NCI-H1048 (cell line): ENCODE measurements around the gene RCSD1.
"Not testable (repeated sequence)": the region's sequence is repeated elsewhere in the genome, so short reads cannot be mapped to it uniquely, and the experiment has no call there.

Experiments
- DNase-seq: peaks from one replicate; lab custom pipeline; 2025; lab: John Stamatoyannopoulos, UW

The RCSD1 gene

DNA sequence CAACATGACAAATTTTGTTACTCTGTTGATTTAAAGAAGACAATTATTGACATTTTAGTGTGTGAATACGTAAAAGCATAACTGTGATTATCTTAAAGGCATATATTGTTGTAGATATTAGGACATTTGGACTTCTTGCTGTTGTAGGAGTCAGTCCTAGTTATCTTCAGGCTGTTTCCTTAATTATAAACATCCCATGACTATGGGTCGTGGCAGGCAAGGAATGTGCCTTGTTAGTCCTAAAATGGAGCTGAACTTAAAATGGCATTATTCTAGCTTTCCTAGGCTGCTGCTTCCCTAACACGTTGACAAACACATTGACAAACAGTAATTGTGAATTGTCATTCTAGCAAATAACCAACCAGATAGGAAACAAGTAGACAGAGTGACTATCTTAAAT is 87.3 kb downstream of the RCSD1 start:
- no peak for DNase-seq

DNA sequence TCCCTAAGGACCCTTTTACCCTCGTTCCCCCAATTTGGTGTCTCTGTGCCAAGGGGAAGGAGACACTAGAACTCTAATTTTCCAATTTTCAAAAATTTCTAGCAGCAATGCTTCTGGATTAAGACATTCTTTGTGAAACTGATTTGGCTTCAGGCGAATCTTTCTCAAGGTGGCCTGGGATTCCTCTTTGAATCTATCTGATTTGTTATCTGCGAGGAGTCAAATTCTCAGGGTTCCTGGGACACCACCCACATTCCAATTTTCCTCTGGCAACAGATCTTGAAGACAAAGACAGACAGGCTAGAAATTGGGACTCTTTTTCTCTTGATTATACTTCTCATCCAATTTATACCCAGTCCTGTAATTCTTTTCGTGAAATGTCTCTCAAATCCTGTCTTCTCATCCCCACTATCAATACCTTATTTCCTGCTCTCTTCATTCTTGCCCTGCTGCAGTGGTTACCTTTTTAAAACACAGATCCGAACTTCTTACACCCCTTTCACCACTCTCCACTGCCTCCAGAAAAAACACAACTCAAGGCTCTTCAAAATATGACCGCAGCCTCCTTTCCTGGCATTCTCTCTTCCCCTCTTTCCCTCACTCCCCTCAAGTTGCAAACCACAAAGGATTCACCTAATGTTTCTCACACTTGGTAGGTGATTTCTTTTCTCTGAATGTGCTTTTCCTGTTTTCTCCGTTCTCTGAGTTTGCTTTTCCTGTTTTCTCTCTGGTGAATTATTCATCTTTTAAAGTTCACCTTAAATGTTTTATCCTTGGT is 89.1 kb downstream of the RCSD1 start:
- DNase-seq: no peak

DNA sequence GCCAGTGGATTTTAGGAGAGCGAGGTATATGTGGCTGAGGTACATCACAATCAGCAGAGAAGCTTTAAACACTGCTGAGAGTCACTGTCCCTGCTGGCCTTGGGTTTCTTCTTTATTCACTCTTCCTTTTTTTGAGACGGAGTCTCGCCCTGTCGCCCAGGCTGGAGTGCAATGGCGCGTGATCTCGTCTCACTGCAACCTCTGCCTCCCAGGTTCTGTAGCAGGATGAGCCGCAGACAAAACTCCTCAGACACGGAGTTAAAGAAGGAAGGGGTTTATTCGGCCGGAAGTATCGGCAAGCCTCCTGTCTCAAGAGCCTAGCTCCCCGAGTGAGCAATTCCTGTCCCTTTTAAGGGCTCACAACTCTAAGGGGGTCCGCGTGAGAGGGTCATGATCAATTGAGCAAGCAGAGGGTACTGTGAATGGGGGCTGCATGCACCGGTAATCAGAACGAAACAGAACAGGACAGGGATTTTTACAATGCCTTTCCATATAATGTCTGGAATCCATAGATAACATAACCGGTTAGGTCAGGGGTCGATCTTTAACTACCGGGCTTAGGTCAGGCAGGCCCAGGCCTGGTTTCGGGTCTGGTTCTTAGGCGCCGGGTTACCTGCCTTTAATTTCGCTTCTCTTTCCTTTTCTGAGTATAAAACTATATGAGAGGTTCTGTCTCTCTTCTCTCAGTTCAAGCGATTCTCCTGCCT is 89.8 kb downstream of the RCSD1 start:
- DNase-seq: not testable (repeated sequence)

DNA sequence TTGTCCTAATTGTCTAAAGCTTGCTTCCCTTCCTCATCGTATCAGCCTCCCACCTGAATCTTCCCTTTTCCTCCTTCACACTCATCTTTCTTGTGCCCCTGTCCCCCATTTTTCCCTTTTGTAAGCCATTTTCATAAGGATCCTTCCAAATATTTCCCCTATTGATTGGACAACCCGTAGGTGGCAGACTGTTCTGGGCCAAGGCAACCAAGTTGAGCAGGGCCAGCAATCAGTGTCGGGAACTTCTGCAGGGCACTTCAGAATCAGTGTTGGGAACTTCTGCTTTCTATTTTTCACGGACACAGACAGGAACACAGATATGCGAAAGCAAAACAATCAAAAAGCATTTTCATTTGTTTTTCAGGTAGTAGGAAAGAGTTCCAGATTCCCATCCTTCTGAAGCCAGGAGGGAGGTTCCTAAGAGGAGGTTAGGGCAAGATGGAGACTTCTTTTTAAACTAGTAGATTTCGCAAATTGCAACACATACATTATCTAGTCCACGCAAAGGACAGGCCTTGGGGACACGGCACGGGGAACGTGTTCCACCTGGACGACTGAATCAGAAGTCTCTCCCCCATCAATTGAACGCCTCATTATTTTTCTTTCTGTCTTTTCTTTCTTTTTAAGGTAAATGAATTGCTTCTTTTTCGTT is 91.1 kb downstream of the RCSD1 start:
- no peak for DNase-seq

DNA sequence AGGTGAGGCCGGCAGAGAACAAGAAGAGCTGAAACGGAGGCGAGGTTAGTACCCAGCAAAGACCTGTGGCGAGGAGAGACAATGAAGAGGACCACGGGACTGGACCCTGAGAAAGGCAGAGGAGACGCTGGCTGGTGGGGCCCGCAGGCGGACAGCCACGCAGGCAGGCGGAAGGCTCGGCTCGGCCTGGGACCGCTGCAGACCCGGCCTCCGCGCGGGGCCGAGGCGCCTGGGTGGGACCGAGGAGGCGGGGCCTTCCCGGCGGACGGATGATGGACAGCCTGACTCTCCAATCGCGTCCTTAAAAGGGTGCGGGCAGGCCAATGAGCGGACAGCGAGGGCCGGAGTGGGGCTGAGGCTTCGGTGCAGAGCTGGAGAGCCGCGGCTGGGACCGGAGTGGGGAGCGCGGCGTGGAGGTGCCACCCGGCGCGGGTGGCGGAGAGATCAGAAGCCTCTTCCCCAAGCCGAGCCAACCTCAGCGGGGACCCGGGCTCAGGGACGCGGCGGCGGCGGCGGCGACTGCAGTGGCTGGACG is 91.7 kb downstream of the RCSD1 start, which contains the start of gene MPZL1:
Gene MPZL1, plus strand, starts transcription at position 366 of the 535 bp plus-strand sequence. CDS start 170 bp downstream, outside the sequence.
- peak; percentile 87 for DNase-seq

DNA sequence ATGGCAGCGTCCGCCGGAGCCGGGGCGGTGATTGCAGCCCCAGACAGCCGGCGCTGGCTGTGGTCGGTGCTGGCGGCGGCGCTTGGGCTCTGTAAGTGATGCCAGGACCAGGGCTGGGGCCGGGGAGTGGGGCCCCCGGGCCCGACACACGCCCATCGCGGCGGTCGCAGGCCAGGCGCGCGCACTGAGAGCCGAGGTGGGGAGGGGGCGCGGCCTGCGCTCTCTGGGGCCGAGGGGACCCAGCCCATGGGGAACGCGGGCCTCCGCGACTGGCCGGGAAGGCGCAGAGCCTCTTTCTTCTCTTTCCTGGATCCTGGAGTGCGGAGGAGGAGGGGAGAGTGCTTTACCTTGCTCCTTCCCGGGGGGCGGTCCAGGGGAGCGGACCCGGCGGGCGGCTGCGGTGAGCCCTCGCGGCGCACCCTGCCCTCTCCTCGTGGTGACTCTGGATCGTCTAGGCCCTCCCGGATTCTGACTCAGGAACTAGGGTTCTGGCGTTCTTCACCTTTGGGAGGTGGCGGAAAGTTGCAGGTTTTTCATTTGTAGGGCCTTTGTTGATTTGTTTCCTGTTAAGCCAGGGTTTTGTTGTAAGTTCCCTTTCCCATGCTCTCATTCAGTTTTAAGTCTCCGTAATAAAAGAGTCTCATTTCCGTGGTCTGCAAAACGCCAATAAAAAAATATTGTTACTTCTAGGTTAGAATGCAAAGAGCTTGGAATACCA is 92.3 kb downstream of the RCSD1 start:
- no peak for DNase-seq

DNA sequence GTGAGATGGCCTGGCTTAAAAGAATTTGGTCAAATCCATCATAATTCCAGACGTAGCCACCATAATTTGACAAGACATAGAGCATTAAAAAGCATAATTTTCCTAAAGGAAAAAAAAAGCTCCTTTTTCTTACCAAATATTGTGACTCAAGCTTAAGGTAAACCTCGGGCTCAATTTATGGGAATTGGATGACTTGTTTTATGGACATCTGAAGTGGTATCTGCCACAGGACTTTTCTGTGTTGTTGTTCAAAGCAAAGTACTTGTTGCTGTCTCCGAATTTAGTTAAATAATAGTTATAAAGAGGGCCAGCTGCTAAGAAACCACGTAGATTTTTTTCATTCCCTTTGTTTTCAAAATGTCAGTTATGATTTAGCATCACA is 92.8 kb downstream of the RCSD1 start:
- no peak for DNase-seq

DNA sequence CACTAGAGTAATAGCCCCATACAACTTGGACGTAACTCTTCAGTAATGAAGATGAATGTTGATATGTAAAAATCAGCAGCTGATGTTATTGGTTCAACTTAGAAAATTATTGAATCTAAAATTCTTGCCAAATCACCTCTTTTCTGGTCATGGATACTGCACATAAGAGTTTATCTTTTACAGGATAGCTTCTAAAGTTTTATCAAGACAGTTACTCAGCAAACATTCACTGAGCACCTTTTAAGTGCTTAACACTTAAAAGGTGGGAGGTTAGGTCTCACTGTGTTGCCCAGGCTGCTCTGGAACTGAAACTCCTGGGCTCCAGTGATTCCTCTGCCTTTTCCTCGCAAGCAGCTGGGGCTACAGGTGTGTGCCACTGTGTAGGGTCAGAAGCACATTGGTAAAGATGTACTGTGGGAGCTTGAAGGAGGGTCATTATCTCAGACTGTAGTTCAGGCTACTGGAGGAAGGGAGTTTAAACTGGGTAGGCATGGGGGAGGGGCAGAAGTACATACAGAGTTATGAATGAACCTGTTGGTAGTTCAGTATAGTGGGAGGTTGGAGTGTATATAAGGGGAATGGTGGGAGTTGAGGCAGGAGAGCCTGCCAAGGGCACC is 93.8 kb downstream of the RCSD1 start:
- no peak for DNase-seq

DNA sequence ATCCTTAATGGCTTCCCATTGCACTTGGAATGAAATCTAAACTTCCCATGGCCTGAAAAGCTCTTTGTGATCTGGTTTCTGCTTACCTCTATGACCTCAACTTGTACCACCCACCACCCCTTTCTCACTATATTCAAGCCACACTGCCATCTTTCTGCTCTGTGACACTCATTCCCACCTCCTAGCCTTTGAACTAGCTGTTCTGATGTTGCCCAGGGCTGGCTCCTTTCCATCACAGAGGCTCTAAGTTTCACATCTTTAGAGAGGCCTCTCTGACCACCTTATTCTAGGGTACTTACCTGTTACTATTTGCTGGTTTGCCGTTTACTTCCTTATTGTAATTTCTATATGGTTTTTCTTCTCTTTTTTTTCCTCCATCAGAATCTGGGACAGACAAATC is 96.0 kb downstream of the RCSD1 start:
- no peak for DNase-seq

DNA sequence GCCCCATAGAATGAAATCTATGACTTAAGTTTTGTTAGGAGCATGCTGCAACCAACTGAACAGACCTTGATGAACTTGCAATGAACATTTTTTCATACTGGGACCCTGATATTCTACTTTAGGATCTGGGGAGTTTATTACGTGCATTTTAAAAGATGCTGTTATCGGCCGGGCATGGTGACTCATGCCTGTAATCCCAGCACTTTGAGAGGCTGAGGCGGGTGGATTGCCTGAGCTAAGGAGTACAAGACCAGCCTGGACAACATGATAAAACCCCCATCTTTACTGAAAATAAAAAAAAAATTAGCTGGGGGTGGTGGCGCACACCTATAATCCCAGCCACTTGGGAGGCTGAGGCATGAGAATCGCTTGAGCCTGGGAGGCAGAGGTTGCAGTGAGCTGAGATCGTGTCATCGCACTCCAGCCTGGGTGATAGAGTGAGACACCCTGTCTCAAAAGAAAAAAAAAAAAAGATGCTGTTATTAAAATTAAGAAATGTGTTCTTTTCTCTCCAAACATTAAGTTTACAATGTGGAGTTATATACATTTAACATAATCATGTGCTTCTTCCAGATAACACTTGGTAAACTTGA is 98.9 kb downstream of the RCSD1 start:
- DNase-seq: no peak

DNA sequence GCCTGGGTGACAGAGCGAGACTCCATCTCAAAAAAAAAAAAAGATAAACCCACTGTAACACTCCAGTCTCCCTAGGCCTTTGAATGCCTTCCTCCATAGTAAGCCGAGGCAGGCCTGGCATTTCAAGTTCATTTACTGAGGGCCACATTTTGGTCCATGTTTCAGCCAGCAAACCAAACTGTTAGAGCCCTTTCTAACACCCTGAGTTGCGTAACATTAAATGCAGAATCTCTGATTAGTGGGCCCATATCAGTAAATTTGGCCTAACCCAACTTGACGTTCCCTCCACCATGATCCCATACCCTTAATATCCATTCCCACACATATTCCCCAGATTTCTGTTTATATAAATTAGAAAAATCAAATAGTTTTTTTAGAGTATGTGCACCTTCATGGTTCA is 104.2 kb downstream of the RCSD1 start:
- DNase-seq: no peak

DNA sequence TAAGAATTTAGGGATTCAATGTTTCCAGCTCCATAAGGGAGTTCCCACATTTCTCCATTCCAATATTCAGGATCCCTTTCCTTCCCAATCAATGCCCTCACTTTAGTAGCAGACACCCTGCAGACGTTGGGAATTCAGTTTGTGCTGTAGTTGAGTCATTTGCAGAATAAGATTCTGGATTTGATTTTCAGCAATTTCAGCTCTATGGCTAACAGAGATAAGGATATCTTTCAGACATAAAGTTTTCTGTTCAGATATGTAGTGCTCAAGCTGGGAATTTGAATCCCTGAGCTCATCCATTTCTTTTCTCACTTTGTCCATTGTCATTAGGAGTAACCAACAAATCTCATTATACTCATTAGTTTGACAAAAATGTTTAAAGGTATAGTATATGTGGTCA is 104.8 kb downstream of the RCSD1 start:
- DNase-seq: no peak

DNA sequence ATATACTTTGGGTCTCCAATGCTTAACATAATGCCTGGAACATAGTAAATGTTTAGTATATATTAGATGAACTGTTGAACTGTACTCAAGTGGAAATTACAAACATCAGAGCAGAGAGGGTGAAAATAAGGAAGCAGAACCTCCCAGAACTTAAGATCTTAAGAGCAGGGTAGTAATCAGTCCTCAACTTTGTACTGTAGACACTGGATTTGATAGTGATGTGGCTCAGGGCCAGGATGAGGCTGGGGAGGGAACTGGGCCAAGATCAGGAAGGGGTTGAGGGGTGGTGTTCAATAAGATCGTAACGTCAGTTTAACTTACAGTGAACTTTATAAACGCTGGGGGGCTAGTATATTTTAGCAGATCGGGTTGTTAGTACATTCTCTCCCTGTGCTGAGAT is 107.1 kb downstream of the RCSD1 start:
- no peak for DNase-seq

DNA sequence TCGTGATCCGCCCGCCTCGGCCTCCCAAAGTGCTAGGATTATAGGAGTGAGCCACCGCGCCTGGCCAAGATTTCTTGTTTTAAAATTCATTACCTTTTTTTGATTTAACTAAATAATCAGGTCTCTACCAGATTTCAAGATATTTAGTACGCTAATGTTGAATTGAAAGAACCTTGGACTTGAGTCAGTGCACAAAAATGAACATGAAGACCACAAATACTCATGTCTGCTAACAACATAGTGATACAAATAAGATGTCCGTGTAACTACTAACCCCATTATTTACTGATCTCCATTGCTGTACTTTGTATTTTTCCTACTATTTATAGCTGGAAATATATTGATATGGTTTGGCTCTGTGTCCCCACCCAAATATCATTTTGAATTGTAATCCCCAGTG is 108.1 kb downstream of the RCSD1 start:
- no peak for DNase-seq

DNA sequence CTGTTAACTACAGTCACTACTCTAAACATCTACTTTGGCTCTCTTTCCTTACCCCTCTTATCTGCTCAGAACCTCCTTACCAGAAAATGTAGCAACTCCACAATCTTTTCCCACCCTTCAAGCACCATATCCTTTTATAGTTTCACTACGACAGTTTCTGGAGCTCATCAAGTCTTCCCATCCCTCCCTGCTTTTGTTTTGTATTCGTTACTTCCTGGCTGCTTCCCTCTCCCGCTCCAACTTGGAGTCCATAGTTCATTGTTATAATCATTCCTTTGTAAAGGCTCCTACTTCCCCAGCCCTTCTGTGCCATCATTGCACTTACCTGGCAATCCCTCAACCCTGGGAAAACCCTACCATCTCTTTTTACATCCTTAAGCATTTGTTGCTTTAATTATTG is 109.7 kb downstream of the RCSD1 start:
- no peak for DNase-seq

DNA sequence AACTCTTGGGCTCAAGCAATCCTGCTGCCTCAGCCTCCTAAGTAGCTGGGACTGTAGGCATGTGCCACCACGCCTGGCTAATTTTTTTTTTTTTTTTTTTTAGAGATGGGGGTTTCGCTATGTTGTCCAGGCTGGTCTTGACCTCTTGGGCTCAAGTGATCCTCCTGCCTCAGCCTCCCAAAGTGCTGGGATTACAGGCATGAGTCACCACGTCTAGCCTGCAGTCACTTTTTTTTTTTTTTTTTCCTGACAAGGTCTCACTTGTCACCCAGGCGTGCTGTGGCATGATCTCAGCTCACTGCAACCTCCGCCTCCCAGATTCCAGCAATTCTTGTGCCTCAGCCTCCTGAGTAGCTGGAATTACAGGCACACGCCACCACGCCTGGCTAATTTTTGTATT is 111.1 kb downstream of the RCSD1 start:
- not testable (repeated sequence) for DNase-seq

DNA sequence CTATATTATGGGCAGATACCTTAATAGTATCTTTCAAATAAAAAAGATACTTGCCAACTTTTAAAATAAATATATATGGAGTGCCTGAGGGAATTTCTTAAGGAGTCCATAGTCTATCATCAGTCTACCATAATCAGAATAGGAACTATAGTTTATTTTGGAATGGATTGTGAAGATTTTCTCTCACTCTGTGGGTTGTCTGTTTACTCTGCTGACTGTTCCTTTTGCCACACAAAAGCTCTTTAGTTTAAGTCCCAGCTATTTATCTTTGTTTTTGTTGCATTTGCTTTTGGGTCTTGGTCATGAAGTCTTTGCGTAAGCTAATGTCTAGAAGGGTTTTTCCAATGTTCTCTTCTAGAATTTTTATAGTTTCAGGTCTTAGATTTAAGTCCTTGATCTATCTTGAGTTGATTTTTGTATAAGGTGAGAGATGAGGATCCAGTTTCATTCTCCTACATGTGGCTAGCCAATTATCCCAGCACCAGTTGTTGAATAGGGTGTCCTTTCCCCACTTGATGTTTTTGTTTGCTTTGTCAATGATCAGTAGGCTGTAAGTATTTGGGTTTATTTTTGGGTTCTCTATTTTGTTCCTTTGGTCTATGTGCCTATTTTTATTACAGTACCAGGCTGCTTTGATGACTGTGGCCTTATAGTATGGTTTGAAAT is 112.5 kb downstream of the RCSD1 start:
- not testable (repeated sequence) for DNase-seq

DNA sequence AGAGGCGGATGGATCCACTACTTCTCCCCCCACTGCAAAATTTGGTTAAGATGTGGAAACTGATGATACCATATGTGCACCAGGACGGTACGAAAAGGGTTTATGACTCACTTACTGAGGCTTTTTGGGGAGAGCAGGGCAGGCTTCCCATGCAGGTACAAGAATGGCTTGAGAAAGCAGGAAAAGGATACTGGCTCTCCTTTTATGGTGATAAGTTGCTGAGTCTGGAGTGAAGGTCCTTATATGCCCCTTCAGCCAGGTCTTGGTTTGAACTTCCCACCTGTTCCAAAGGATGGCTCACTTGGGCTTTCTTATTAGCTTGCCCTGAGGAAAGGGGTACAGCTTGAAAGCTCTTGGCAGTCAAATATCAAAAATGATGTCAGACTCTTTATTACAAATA is 114.9 kb downstream of the RCSD1 start:
- DNase-seq: no peak

DNA sequence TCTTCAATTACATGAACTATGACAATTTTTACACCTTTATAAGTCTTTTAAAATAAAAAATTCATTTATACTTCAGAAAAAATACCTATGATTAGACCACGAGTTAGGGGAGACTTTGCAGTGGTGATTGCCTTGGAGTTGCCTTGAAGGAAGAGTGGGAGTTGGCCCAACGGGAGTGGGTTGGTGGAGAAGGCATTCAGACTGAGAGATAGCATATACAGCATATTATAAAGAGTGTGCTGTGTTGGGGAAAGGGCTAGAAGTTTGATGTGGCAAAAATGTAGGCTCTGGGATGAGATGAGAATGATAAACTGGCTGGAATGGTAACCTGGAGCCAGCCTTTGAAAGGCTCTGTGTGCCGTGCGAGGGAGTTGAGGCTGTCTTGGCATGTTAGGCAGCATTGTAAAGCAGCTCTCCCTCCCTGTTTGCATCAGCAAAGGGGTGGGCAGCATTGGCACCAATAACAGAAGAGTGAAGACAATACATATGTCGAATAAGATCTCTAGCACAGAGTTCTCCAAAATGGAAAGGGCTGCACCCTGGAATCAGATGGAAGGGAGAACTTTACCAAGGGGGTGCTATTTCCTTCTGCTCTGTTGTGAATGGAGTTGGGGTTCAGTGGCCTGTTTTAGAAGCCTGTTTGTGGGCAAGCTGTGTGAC is 116.1 kb downstream of the RCSD1 start:
- DNase-seq: no peak

DNA sequence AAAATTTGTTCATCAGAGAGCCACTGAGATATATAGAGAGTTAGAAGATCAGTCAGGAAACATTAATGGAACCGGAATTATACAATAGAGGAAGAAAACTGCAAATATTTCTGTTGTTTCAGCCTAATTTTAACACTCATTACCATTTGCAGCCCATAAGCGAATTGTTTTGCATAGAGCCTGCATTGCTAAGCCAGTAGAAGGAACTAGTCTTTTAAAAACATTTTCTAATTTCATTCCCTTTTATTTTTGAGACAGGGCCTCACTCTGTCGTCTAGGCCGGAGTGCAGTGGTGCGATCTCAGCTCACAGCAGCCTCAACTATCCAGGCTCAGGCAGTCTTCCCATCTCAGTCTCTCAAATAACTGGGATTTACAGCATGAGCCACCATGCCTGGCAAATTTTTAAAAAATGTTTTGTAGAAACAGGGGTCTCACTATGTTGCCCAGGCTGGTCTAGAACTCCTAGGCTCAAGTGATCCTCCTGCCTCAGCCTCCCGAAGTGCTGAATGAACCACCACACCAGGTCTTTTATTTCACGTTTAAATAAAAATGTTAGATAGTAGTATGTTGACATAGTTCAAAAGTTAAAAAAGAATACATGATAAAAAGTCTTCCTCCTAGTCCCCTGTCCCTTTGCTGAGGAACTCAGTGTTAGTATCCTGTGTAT is 117.1 kb downstream of the RCSD1 start:
- no peak for DNase-seq
